K562 (cell line): ENCODE data around the gene RTBDN. TPM values are rescaled to one million over a fixed set of nuclear protein-coding genes. Genes with fewer than 3 reads are reported as not detected.

Source experiments
- CHD1 ChIP-seq: fragments of 200-600 bp; sonication (generic); IDR thresholded peaks from one replicate; pipeline ENCODE4 v1.6.1; 2012; ENCODE audit warnings: mild to moderate bottlenecking, moderate library complexity, low read length, inconsistent platforms
- CTBP1 ChIP-seq: fragments of 450-650 bp; IDR thresholded peaks from 2 replicates; pipeline ENCODE4 v1.6.1; 2016; ENCODE audit warnings: borderline replicate concordance
- DPF2 ChIP-seq: fragments of 450-650 bp; IDR thresholded peaks from 2 replicates; pipeline ENCODE4 v1.6.1; 2016
- IRF2 ChIP-seq: sonication (generic); formaldehyde crosslinking; IDR thresholded peaks from 2 replicates; pipeline ENCODE4 v1.8.1; 2022; ENCODE audit warnings: mild to moderate bottlenecking, missing genetic modification reagents
- MCM2 ChIP-seq: fragments of 450-650 bp; IDR thresholded peaks from 2 replicates; pipeline ENCODE4 v1.6.1; 2017; ENCODE audit warnings: low read depth, mild to moderate bottlenecking
- NKRF ChIP-seq: fragments of 450-650 bp; IDR thresholded peaks from 2 replicates; pipeline ENCODE4 v1.6.1; 2016; ENCODE audit warnings: borderline replicate concordance
- POLR2B ChIP-seq: fragments of 450-650 bp; IDR thresholded peaks from 2 replicates; pipeline ENCODE4 v1.6.1; 2018; ENCODE audit warnings: low read depth; ENCODE audit not compliant: partially characterized antibody
- RERE ChIP-seq: sonication (generic); formaldehyde crosslinking; IDR thresholded peaks from 2 replicates; pipeline ENCODE4 v1.8.0; 2023; ENCODE audit warnings: missing genetic modification reagents, mild to moderate bottlenecking, borderline replicate concordance
- RNF219 ChIP-seq: fragments of 250-450 bp; sonication (Bioruptor Pico); IDR thresholded peaks from 2 replicates; pipeline ENCODE4 v1.5.0; 2022; ENCODE audit warnings: mild to moderate bottlenecking
- TCFL5 ChIP-seq: fragments of 250-450 bp; sonication (Bioruptor Pico); conservative IDR thresholded peaks from 2 replicates; pipeline ENCODE4 v1.6.1; 2021; ENCODE audit warnings: mild to moderate bottlenecking, moderate library complexity, matching md5 sums
- TFAP4 ChIP-seq: sonication (generic); formaldehyde crosslinking; IDR thresholded peaks from 2 replicates; pipeline ENCODE4 v1.8.0; 2022; ENCODE audit warnings: missing genetic modification reagents, mild to moderate bottlenecking, moderate library complexity, borderline replicate concordance
- ZC3H4 ChIP-seq: sonication (generic); formaldehyde crosslinking; IDR thresholded peaks from 2 replicates; pipeline ENCODE4 v1.9.0; 2021; ENCODE audit warnings: missing genetic modification reagents, borderline replicate concordance
- ZNF143 ChIP-seq: sonication (generic); formaldehyde crosslinking; IDR thresholded peaks from 2 replicates; pipeline ENCODE4 v1.9.0; 2022; ENCODE audit warnings: mild to moderate bottlenecking, missing genetic modification reagents
- ZNF232 ChIP-seq: sonication (generic); formaldehyde crosslinking; IDR thresholded peaks from 2 replicates; pipeline ENCODE4 v1.8.0; 2022; ENCODE audit warnings: mild to moderate bottlenecking, missing genetic modification reagents
- ZNF354B ChIP-seq: fragments of 250-450 bp; sonication (Bioruptor Pico); IDR thresholded peaks from 2 replicates; pipeline ENCODE4 v1.4.0; 2020
- ZNF41 ChIP-seq: fragments of 250-450 bp; sonication (Bioruptor Pico); conservative IDR thresholded peaks from 2 replicates; pipeline ENCODE4 v1.4.0; 2020; ENCODE audit warnings: mild to moderate bottlenecking
- polyA plus RNA-seq, 8 experiments: library from polyadenylated mRNA; depleted of rRNA in 4 of 8; stranded (reverse) in 5 of 8; unstranded in 3 of 8; fragments of >200 nt; fragmentation: Nextera tagmentation in 2 of 8; fragmentation: Illumina TruSeq in 1 of 8; extraction: Ambion mirVana in 2 of 8; extraction: Trizol in 1 of 8; gene quantifications; 2 replicates each; pipeline versions ENCODE4 v1.2.1 to v1.2.3, GENCODE V29; 2011 to 2014; ENCODE audit warnings: inconsistent platforms in 1 of 8, missing spikeins in 1 of 8
- total RNA-seq, 7 experiments: library from RNA; depleted of rRNA in 6 of 7; stranded (reverse); fragments of >200 nt in 6 of 7; fragmentation: Illumina TruSeq in 2 of 7; extraction: Trizol in 2 of 7; gene quantifications; 2 replicates each; pipeline versions ENCODE4 v1.2.1 to v1.2.3, GENCODE V29; 2011 to 2021; ENCODE audit warnings: low replicate concordance in 1 of 7

The RTBDN gene
- total and polyA plus RNA-seq, 9 of the 15 experiments (the other 6 are each of a cell fraction or from before 2014, with no cell fraction given): 0.20 to 2.3 (median 0.72) TPM; not detected in 1

GRCh38 chr19:12833738-12834565 lies 427 bp downstream of the RTBDN start (continued):
- TF ChIP-seq CHD1: no peak
- no peak for TF ChIP-seq TFAP4 (CRISPR knock-in tag)
- peak; percentile 59; the same call in 1 of the 2 replicates for TF ChIP-seq CTBP1
- no peak for TF ChIP-seq POLR2B
- no peak for TF ChIP-seq ZNF143 (CRISPR knock-in tag)
- no peak for TF ChIP-seq IRF2 (CRISPR knock-in tag)
- TF ChIP-seq MCM2: no peak
- no peak for TF ChIP-seq ZNF232 (CRISPR knock-in tag)
- no peak for TF ChIP-seq ZNF354B (CRISPR knock-in tag)
- TF ChIP-seq TCFL5 (CRISPR knock-in tag): no peak
- no peak for TF ChIP-seq ZNF41 (CRISPR knock-in tag)
- 0 out of 2 replicates have a peak, but pooled peaks have one; percentile 51 for TF ChIP-seq RERE (CRISPR knock-in tag)
- TF ChIP-seq NKRF: no peak
- no peak for TF ChIP-seq RNF219 (CRISPR knock-in tag)
- no peak for TF ChIP-seq DPF2
- no peak for TF ChIP-seq ZC3H4 (CRISPR knock-in tag)
